ENCODE measurements around the gene MBOAT2.
"Not testable (repeated sequence)": the region's sequence is repeated elsewhere in the genome, so short reads cannot be mapped to it uniquely, and the experiment has no call there.

MBOAT2 gene

DNA sequence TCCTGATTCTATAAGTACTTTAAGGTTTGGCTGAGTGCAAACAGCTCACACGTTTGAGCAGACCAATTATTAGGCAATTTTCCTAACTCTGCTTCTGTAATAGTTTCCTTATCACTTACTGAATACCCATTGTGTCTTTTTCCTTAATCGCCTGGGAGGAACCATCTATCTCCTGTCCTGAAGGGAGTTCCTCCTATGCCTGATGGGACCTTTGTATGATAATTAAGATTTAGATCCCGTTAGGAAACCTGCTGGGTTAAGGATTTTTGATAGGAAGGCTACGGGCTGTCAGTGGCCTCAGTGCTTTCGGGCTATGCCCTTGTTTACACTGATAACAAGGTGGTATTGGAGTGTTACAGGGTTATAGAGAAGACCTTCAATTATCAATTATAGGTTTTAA lies 106.8 kb downstream of the MBOAT2 start:
- not testable (repeated sequence) for DNase-seq (ENCODE audit: low spot score)

- not testable (repeated sequence) for DNase-seq (ENCODE audit: low spot score)
Observed at GRCh38 chr2:8895087-8895912, 108.2 kb downstream of the MBOAT2 start.

GRCh38 chr2:8893978-8894820 lies 109.3 kb downstream of the MBOAT2 start:
- DNase-seq (ENCODE audit: low spot score) = no peak

- no peak for DNase-seq (ENCODE audit: low spot score)
Observed at GRCh38 chr2:8893474-8893873, 110.0 kb downstream of the MBOAT2 start.

- no peak for DNase-seq (ENCODE audit: low spot score)
Observed at GRCh38 chr2:8892111-8892510, 111.4 kb downstream of the MBOAT2 start.

DNA sequence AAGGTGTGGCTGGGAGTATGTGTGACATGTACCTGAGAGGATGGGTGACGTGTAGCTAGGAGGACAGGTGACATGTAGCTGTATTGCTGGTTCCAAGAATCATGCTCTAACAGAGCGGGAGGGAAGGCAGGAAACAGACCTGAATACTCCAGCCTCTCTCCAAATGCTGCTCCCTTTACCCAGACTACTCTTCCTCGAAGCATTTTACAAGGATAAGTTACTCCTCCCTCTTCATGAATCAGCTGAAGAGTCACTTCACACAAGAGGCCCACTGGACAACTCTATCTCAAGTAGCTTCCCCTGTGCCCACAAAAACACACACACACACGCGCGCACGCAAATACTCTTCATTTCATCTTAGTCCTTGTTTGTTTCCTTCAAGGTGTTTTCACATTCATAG lies 113.5 kb downstream of the MBOAT2 start:
- no peak for DNase-seq (ENCODE audit: low spot score)

DNA sequence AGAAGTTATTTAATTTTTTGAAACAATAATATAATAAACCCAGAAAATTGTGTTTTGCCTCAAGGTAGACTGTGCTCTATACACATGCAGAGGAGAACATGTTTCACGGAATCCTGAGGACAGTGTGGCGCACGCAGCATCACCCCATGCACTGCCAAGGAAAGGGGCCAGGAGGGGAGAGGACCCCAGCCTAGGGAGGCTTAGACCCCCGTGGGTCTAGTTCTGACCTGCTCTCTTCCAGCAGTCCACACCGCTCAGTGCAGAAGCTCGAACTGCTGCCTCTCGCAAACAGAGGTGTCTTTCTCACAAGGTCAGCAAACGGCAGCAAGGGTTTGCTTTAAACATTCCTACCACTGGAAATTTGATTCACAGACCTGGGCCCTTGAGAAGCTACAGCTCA lies 114.5 kb downstream of the MBOAT2 start:
- no peak for DNase-seq (ENCODE audit: low spot score)

GRCh38 chr2:8886876-8887275 lies 116.6 kb downstream of the MBOAT2 start:
- no peak for DNase-seq (ENCODE audit: low spot score)

- no peak for DNase-seq (ENCODE audit: low spot score)
Observed at GRCh38 chr2:8886202-8886518, 117.3 kb downstream of the MBOAT2 start.

DNA sequence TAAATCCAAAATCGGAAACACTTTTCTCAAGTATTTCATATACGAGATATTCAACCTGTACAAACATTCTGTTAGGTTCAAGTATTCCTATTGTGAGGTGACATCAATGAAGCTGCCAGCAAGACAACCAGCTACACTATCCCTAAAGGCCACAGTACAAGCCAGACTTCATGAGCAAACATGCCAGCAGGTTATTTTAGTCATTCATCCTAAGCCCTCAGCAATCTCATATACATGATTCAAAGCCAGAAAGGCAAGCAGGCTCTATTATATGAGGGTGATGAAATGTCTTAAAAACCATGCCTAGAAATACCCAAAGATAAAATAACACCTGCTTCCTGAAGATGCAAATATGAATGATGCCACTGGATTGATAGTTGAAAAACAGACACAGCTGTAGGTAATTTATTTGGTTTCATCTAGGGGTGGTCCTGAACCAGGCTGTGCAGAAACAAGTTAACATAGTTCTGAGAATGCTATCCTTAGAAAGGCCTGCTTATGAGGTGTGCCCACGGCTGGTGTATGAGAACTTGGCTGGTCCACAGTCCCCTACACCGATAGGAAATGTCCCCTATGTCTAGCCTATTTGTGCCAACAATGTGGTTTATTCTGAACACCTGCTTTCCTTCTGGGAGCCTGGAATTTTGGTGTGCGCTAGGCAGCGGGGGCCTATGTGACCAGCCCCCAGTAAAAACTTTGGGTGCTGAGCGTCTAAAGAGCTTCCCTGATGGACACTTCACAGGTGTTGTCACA lies 117.9 kb downstream of the MBOAT2 start:
- no peak for DNase-seq (ENCODE audit: low spot score)

- DNase-seq (ENCODE audit: low spot score) = no peak
Observed at GRCh38 chr2:8884812-8885211, 118.7 kb downstream of the MBOAT2 start.

DNA sequence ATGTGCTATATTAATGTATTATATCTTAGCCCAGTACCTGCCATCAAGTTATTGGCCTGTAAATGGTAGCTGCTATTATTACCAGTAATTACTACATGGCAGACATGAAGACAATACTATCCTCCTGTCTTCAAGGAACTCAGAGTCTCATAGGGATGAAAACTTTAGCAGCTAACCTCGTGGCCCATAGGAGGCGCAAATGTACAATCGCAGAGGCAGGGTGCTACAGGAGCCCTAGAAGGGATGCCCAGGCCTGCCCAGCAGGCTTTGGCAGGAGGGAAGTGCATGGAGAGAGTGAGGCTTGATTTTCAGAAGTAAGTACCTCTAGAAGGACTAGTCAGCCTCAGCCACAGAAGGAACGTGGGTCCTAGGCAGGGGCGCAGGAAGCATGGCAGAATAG lies 121.4 kb downstream of the MBOAT2 start:
- peak; percentile 34 for DNase-seq (ENCODE audit: low spot score)

DNA sequence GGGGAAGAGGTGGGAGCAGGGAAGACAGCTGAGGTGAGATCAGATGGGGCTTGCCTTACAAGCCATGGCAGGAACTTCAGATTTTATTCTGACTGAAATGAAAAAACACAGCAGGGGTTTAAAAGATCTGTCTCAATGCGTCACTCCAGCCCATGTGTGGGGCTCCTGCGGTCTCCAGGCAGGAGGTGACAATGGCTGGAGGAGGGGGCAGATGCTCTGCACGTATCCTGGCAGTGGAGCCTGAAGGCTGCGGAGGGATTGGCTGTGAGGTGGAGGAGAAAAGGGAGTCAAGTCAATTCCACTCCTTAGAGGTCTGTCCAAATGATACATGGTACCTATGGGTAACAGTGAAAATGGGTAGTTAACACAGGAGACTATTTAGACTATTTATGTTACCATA lies 125.6 kb downstream of the MBOAT2 start:
- no peak for DNase-seq (ENCODE audit: low spot score)

GRCh38 chr2:8877332-8877731 lies 126.2 kb downstream of the MBOAT2 start:
- DNase-seq (ENCODE audit: low spot score) = no peak

DNA sequence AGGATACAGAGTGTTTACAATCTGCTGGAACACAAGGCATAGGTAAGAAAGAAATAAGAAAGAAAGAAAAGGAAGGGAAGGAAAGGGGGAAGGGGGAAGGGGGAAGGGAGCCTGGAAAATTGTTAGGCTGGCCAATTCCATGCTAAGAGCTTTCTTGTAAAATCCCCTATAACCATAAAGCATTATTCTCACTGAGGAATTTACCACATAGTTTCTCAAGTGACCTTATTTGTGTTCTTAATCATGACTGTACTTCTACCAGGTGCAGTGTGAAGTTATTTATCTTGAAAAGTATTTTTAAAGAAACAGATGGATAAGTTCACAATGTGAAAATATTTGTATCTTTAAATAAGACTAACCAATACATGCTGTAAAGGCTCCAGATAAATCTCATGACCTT lies 126.9 kb downstream of the MBOAT2 start:
- no peak for DNase-seq (ENCODE audit: low spot score)

DNA sequence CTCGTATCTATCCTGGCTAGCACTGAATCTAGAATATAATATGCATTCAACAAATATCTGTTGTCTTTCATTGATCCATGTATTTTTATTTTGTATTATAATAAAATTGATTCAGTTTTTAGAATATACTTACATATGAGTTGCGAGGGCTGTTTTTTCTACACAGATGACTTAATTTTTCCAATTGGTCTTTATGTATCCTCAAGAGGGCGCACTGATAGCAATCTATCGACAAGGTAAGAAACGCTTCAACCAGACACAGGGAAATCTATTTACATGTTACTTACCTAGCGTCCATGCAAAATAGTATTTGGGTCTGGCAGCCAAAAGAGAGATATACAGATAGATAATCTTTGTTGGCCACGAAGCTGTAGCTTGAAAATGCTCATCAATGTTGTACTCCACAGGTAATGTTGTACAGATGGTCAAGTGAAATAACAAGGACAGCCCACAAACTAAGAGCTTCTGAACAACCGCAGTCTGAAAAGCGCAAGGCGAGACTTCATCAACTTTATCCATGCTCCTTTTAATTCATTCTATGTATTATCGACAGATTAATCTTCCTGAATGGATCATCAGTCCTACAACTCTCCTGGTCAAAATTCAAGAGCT lies 130.6 kb downstream of the MBOAT2 start:
- DNase-seq (ENCODE audit: low spot score) = peak; percentile 59

- no peak for DNase-seq (ENCODE audit: low spot score)
Observed at GRCh38 chr2:8870441-8870840, 133.0 kb downstream of the MBOAT2 start.

- DNase-seq (ENCODE audit: low spot score) = no peak
Observed at GRCh38 chr2:8867363-8867762, 136.1 kb downstream of the MBOAT2 start.

- DNase-seq (ENCODE audit: low spot score) = no peak
Observed at GRCh38 chr2:8863331-8863953, 140.0 kb downstream of the MBOAT2 start.

- DNase-seq (ENCODE audit: low spot score) = no peak
Observed at GRCh38 chr2:8862230-8862629, 141.3 kb downstream of the MBOAT2 start.

DNA sequence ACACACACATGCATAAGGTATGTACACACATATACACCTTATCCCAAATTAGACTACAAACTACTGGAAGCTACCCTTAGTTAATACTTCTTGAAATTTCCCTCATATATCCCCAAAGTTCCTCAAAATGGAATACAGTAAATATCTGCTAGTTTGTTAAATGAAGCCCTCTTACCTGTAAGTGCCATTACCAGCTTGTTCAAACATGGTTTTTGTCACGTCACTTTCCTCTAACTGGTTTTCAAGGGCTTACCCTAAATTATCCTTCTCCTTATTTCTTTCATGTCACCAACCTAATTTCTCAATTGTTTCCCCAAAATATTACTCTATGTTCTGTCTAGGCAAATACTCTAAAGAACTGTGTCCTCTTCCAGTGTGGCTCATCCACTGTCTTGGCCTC lies 141.7 kb downstream of the MBOAT2 start:
- no peak for DNase-seq (ENCODE audit: low spot score)

- no peak for DNase-seq (ENCODE audit: low spot score)
Observed at GRCh38 chr2:8860239-8860638, 143.2 kb downstream of the MBOAT2 start.
